HepG2 (cell line): Measurements from ENCODE around the gene COMMD2. TPM values are rescaled to one million over a fixed set of nuclear protein-coding genes. Genes with fewer than 3 reads are reported as not detected.

Experiments
- ATAC-seq: fragments of 200-7000 bp; cut with Tn5 transposase; 3 replicates; pipeline ENCODE4 v1.9.1; 2020; ENCODE audit warnings: mild to moderate bottlenecking, moderate library complexity
- BruUV-seq: library from RNA; stranded (reverse); fragments of 400-500 nt; replicated peaks from 2 replicates; lab custom pipeline; 2021; lab: Mats Ljungman, UMichigan
- CTCF ChIA-PET: fragments of 300-600 bp; formaldehyde crosslinking; extraction: SDS; loops from one replicate; lab custom pipeline; 2021; ENCODE audit warnings: low total read pairs, inconsistent platforms, low intra/inter-chr PET ratio; lab: Yijun Ruan, JAX
- POLR2A ChIA-PET: fragments of 350-600 bp; sonication (Branson Sonifier 250); formaldehyde crosslinking; loops from one replicate; lab custom pipeline; 2020; ENCODE audit warnings: antibody characterized with exemption, inconsistent platforms; lab: Yijun Ruan, JAX
- DNase-seq: peaks from one replicate; pipeline ENCODE4 v3.0.0-alpha.2; 2015; ENCODE audit warnings: low spot score
- FAIRE-seq: peaks from 3 replicates; lab custom pipeline; 2011; peaks lifted over from hg19 to GRCh38; lab: Jason Lieb, UNC
- H2AFZ ChIP-seq: one replicate; pipeline ENCODE4 v1.6.1; 2011; ENCODE audit warnings: low read length, inconsistent platforms
- H3K27ac ChIP-seq: fragments of 300-600 bp; 3 replicates; pipeline ENCODE4 v1.8.0; 2011; ENCODE audit warnings: mixed run types, mild to moderate bottlenecking, mixed read lengths, low read length, inconsistent platforms; ENCODE audit not compliant: insufficient read depth; ENCODE audit errors: extremely low read length
- H3K27me3 ChIP-seq, 2 experiments: fragments of 200-600 bp in 1 of 2; 2 replicates in 1 of 2; 3 replicates in 1 of 2; pipeline versions ENCODE4 v1.6.0 to v1.8.0; 2011; ENCODE audit warnings: low read length in 2 of 2, mild to moderate bottlenecking in 2 of 2, moderate library complexity in 2 of 2, inconsistent platforms in 1 of 2; ENCODE audit not compliant: insufficient read depth in 2 of 2, control insufficient read depth in 1 of 2
- H3K36me3 ChIP-seq, 2 experiments: fragments of 200-600 bp in 1 of 2; replicated peaks in 1 of 2; 2 replicates in 1 of 2; 3 replicates in 1 of 2; pipeline versions ENCODE4 v1.5.1 to v1.8.0; 2011; ENCODE audit warnings: low read length in 2 of 2, inconsistent platforms in 1 of 2; ENCODE audit not compliant: insufficient read depth in 2 of 2, control insufficient read depth in 1 of 2
- H3K4me1 ChIP-seq: 2 replicates; pipeline ENCODE4 v1.5.1; 2012; ENCODE audit warnings: low read length, inconsistent platforms; ENCODE audit not compliant: insufficient read depth
- H3K4me2 ChIP-seq: 2 replicates; pipeline ENCODE4 v1.6.0; 2011; ENCODE audit warnings: low read depth, low read length, inconsistent platforms
- H3K4me3 ChIP-seq, 3 experiments: fragments of 200-600 bp in 1 of 3; sonication (generic), shearing (Covaris generic) in 1 of 3; replicated peaks in 1 of 3; 2 replicates each; pipeline ENCODE4 v1.5.1; 2011 to 2016; ENCODE audit warnings: low read length in 3 of 3, inconsistent platforms in 2 of 3, low read depth in 2 of 3, mild to moderate bottlenecking in 2 of 3, control low read depth in 1 of 3, mixed read lengths in 1 of 3; ENCODE audit not compliant: insufficient read depth in 1 of 3
- H3K79me2 ChIP-seq: one replicate; pipeline ENCODE4 v1.6.1; 2011; ENCODE audit warnings: low read length, inconsistent platforms; ENCODE audit not compliant: insufficient read depth
- H3K9ac ChIP-seq: 2 replicates; pipeline ENCODE4 v1.6.0; 2011; ENCODE audit warnings: mild to moderate bottlenecking, low read depth, low read length, inconsistent platforms; ENCODE audit not compliant: insufficient read depth
- H3K9me3 ChIP-seq: 2 replicates; pipeline ENCODE4 v1.5.1; 2012; ENCODE audit warnings: mild to moderate bottlenecking, low read length
- H4K20me1 ChIP-seq: 2 replicates; pipeline ENCODE4 v1.6.0; 2011; ENCODE audit warnings: inconsistent platforms, mild to moderate bottlenecking, low read length, moderate library complexity; ENCODE audit not compliant: insufficient read depth
- DDIT3 ChIP-seq: sonication (generic); formaldehyde crosslinking; IDR thresholded peaks from 2 replicates; pipeline ENCODE4 v1.4.0; 2020; ENCODE audit warnings: mild to moderate bottlenecking, missing genetic modification reagents
- GPN1 ChIP-seq: sonication (generic); formaldehyde crosslinking; IDR thresholded peaks from 2 replicates; pipeline ENCODE4 v1.5.1; 2020; ENCODE audit warnings: missing genetic modification reagents, borderline replicate concordance
- HMGA1 ChIP-seq: sonication (generic); formaldehyde crosslinking; conservative IDR thresholded peaks from 2 replicates; pipeline ENCODE4 v1.4.0; 2020; ENCODE audit warnings: missing genetic modification reagents
- KAT8 ChIP-seq: IDR thresholded peaks from 2 replicates; pipeline ENCODE4 v1.6.1; 2016; ENCODE audit warnings: missing genetic modification reagents, missing compliant biosample characterization
- KLF13 ChIP-seq: sonication (generic); formaldehyde crosslinking; IDR thresholded peaks from 2 replicates; pipeline ENCODE4 v1.4.0; 2020; ENCODE audit warnings: mild to moderate bottlenecking, missing genetic modification reagents
- NFKBIZ ChIP-seq: IDR thresholded peaks from 2 replicates; pipeline ENCODE4 v1.6.1; 2018; ENCODE audit warnings: missing genetic modification reagents, missing compliant biosample characterization
- RFXANK ChIP-seq: IDR thresholded peaks from 2 replicates; pipeline ENCODE4 v1.6.1; 2016
- SSRP1 ChIP-seq: IDR thresholded peaks from 2 replicates; pipeline ENCODE4 v1.6.1; 2016; ENCODE audit warnings: control low read depth
- TFE3 ChIP-seq: IDR thresholded peaks from 2 replicates; pipeline ENCODE4 v1.6.1; 2016
- ZBTB34 ChIP-seq: sonication (generic); formaldehyde crosslinking; IDR thresholded peaks from 2 replicates; pipeline ENCODE4 v1.8.0; 2022; ENCODE audit warnings: mild to moderate bottlenecking, missing genetic modification reagents
- ZMYM2 ChIP-seq: sonication (generic); formaldehyde crosslinking; IDR thresholded peaks from 2 replicates; pipeline ENCODE4 v1.8.0; 2022; ENCODE audit warnings: mild to moderate bottlenecking, missing genetic modification reagents
- ZNF264 ChIP-seq: sonication (generic); formaldehyde crosslinking; IDR thresholded peaks from 2 replicates; pipeline ENCODE4 v1.4.0; 2020; ENCODE audit warnings: missing genetic modification reagents
- ZNF503 ChIP-seq: sonication (generic); formaldehyde crosslinking; IDR thresholded peaks from 2 replicates; pipeline ENCODE4 v1.4.0; 2020; ENCODE audit warnings: missing genetic modification reagents
- ZSCAN31 ChIP-seq: sonication (generic); formaldehyde crosslinking; IDR thresholded peaks from 2 replicates; pipeline ENCODE4 v1.5.0; 2020; ENCODE audit warnings: low read depth, mild to moderate bottlenecking, missing genetic modification reagents
- WGBS: methylation state at CpG from one replicate; pipeline ENCODE4 v1.1.6; 2017; ENCODE audit warnings: low lambda C conversion rate; 5-methylcytosine and 5-hydroxymethylcytosine counted together
- in situ Hi-C: cut with HindIII; loops from 2 replicates; pipeline ENCODE4 v1.10.0; 2017; ENCODE audit warnings: low pct_unique_long_range_greater_than_20kb; ENCODE audit not compliant: extremely low pct_ligation_motif_present
- intact Hi-C: fragments of 100-400 bp; cut with micrococcal nuclease; formaldehyde crosslinking; loops from one replicate; pipeline ENCODE4 v1.10.0; 2022; ENCODE audit not compliant: unreplicated experiment
- polyA plus RNA-seq, 8 experiments: library from polyadenylated mRNA; depleted of rRNA in 3 of 8; stranded (reverse) in 7 of 8; unstranded in 1 of 8; fragments of >200 nt; fragmentation: Illumina TruSeq in 4 of 8; extraction: Trizol in 4 of 8; gene quantifications; 2 replicates each; pipeline versions ENCODE4 v1.2.1 to v1.2.3, GENCODE V29; 2011 to 2016; ENCODE audit warnings: low read depth in 4 of 8, missing spikeins in 1 of 8, mixed read lengths in 1 of 8; ENCODE audit not compliant: insufficient read depth in 1 of 8
- total RNA-seq, 5 experiments: library from RNA; depleted of rRNA; stranded (reverse); fragments of >200 nt; fragmentation: Illumina TruSeq; extraction: Trizol; gene quantifications; 2 replicates each; pipeline ENCODE4 v1.2.3, GENCODE V29; 2016; ENCODE audit warnings: low read depth in 1 of 5
- TF ChIP-seq, protein P1 (sequence below): sonication (generic); formaldehyde crosslinking; conservative IDR thresholded peaks from 2 replicates; pipeline ENCODE4 v1.8.1; 2023; ENCODE audit warnings: missing genetic modification reagents
- TF ChIP-seq, protein P2 (sequence below): sonication (generic); formaldehyde crosslinking; IDR thresholded peaks from 2 replicates; pipeline ENCODE4 v1.4.0; 2020; ENCODE audit warnings: mild to moderate bottlenecking, missing genetic modification reagents

The COMMD2 gene
- total and polyA plus RNA-seq, 2 of the 13 experiments (the other 11 are each of a cell fraction or from before 2014, with no cell fraction given) = 33.0 to 57.6 TPM

DNA sequence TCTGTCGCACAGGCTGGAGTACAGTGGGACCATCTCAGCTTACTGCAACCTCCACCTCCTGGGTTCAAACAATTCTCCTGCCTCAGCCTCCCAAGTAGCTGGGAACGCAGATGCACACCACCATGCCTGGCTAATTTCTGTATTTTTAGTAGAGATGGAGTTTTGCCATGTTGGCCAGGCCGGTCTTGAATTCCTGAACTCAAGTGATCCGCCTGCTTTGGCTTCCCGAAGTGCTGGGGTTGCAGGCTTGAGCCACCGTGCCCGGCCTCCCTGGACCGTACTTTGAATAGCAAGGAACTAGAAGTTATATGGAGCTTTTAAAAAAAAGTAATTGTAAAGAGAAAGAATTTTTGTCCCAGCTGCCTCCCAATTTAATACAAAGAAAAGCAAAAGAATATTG is 48.4 kb upstream of the COMMD2 start (continued):
- no peak for TF ChIP-seq DDIT3 (CRISPR knock-in tag)

- 100% methylated on average over 1 of the region's 1 CpG for WGBS
- ChIA-PET CTCF (no interaction called here), POLR2A (no interaction called here)
- no peak overlapping the region for H3K9ac ChIP-seq
- no peaks in the 10 kb centered on the region for H4K20me1 ChIP-seq
- H3K36me3 ChIP-seq = no peaks in the 10 kb centered on the region
- no peak overlapping the region for H3K27ac ChIP-seq
- H3K27me3 ChIP-seq = no peaks in the 10 kb centered on the region
- in situ Hi-C loops (no loop called here), intact Hi-C loops (no loop called here)
- no peak for FAIRE-seq
- H3K4me2 ChIP-seq = no peak overlapping the region
- H3K79me2 ChIP-seq = no peaks in the 10 kb centered on the region
- no peak for ATAC-seq
- H2AFZ ChIP-seq = no peak overlapping the region
- peaks cover 16% of the 10 kb centered on the region for H3K4me1 ChIP-seq
- H3K4me3 ChIP-seq = no peak overlapping the region
- no TSS peak for BruUV-seq
- no peaks in the 10 kb centered on the region for H3K9me3 ChIP-seq
- no peak for DNase-seq
- no peak for TF ChIP-seq RFXANK (CRISPR knock-in tag)
- no peak for TF ChIP-seq GPN1
- TF ChIP-seq HMGA1 (CRISPR knock-in tag) = no peak
- TF ChIP-seq TFE3 (CRISPR knock-in tag) = no peak
- TF ChIP-seq ZNF503 (CRISPR knock-in tag) = no peak
- TF ChIP-seq KLF13 = no peak
- no peak for TF ChIP-seq KAT8 (CRISPR knock-in tag)
- no peak for TF ChIP-seq ZSCAN31
- TF ChIP-seq ZMYM2 (CRISPR knock-in tag) = no peak
- TF ChIP-seq, protein P1, sequence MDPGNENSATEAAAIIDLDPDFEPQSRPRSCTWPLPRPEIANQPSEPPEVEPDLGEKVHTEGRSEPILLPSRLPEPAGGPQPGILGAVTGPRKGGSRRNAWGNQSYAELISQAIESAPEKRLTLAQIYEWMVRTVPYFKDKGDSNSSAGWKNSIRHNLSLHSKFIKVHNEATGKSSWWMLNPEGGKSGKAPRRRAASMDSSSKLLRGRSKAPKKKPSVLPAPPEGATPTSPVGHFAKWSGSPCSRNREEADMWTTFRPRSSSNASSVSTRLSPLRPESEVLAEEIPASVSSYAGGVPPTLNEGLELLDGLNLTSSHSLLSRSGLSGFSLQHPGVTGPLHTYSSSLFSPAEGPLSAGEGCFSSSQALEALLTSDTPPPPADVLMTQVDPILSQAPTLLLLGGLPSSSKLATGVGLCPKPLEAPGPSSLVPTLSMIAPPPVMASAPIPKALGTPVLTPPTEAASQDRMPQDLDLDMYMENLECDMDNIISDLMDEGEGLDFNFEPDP (CRISPR knock-in tag) = no peak
- no peak for TF ChIP-seq ZNF264 (CRISPR knock-in tag)
- TF ChIP-seq ZBTB34 (CRISPR knock-in tag) = no peak
- TF ChIP-seq, protein P2, sequence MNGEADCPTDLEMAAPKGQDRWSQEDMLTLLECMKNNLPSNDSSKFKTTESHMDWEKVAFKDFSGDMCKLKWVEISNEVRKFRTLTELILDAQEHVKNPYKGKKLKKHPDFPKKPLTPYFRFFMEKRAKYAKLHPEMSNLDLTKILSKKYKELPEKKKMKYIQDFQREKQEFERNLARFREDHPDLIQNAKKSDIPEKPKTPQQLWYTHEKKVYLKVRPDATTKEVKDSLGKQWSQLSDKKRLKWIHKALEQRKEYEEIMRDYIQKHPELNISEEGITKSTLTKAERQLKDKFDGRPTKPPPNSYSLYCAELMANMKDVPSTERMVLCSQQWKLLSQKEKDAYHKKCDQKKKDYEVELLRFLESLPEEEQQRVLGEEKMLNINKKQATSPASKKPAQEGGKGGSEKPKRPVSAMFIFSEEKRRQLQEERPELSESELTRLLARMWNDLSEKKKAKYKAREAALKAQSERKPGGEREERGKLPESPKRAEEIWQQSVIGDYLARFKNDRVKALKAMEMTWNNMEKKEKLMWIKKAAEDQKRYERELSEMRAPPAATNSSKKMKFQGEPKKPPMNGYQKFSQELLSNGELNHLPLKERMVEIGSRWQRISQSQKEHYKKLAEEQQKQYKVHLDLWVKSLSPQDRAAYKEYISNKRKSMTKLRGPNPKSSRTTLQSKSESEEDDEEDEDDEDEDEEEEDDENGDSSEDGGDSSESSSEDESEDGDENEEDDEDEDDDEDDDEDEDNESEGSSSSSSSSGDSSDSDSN = no peak
- TF ChIP-seq NFKBIZ (CRISPR knock-in tag) = no peak
- no peak for TF ChIP-seq SSRP1
Measured at GRCh38 chr3:149796026-149796425, 43.7 kb upstream of the COMMD2 start.
